LNCAP (cell line): ENCODE measurements around the gene ANKRD49.

Source experiments
- CTCF ChIP-seq: fragments of 450-650 bp; IDR thresholded peaks from 2 replicates; pipeline ENCODE4 v1.5.1; 2017; ENCODE audit warnings: mild to moderate bottlenecking

The ANKRD49 gene

DNA sequence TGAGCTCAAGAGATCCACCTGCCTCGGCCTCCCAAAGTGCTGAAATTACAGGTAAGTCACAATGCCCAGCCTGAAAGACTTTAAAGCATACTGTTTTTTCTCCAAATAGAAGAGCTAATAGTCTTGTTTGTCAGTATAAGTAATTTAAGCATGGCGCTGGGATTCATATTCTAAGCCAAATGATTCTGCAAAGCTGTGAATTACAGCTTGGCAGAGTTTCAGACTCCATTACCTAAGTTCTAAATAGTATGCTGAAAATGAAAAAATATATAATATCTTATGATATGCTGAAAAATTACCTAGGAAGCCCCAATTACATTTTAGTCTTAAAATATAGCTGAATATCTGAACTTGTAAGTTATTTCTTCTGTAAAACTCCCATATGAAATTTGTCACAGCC lies 39.5 kb upstream of the ANKRD49 start:
- TF ChIP-seq CTCF = no peak

DNA sequence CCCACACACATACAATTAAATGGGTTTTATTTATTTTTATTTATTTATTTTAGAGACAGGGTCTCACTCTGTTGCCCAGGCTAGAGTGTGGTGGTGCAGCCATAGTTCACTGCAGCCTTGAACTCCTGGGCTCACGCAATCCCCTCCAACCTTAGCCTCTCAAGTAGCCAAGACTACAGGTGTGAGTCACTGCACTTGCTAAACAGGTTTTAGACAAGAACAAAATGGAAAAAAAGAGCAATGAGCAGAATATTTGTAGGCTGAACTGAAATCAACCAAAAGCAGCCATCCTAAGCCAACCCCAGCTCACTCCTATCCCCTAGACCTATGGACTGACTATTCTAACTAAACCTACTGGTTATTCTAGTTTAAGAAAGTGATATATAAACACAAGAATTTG lies 37.9 kb upstream of the ANKRD49 start:
- no peak for TF ChIP-seq CTCF

GRCh38 chr11:94457118-94458029 lies 36.4 kb upstream of the ANKRD49 start:
- no peak for TF ChIP-seq CTCF

GRCh38 chr11:94459576-94459975 lies 34.2 kb upstream of the ANKRD49 start:
- no peak for TF ChIP-seq CTCF

DNA sequence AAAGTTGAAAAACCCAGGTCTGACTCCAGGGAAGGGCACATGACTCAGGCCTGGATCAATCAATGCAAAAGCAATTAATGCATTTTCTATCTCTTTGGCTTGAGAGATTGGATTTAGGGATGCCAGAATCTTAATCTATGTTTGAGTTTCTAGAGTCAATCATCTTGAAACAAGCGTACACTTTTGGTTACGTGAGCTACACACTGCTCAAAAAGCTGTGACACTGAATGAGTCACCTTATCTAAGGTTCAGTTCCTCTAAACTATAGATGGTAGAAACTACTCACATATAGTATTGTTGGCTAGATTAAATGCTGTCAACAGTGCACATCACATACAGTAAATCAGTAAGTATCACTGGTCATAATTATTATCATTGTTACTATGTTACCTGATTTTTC lies 24.4 kb upstream of the ANKRD49 start:
- no peak for TF ChIP-seq CTCF

DNA sequence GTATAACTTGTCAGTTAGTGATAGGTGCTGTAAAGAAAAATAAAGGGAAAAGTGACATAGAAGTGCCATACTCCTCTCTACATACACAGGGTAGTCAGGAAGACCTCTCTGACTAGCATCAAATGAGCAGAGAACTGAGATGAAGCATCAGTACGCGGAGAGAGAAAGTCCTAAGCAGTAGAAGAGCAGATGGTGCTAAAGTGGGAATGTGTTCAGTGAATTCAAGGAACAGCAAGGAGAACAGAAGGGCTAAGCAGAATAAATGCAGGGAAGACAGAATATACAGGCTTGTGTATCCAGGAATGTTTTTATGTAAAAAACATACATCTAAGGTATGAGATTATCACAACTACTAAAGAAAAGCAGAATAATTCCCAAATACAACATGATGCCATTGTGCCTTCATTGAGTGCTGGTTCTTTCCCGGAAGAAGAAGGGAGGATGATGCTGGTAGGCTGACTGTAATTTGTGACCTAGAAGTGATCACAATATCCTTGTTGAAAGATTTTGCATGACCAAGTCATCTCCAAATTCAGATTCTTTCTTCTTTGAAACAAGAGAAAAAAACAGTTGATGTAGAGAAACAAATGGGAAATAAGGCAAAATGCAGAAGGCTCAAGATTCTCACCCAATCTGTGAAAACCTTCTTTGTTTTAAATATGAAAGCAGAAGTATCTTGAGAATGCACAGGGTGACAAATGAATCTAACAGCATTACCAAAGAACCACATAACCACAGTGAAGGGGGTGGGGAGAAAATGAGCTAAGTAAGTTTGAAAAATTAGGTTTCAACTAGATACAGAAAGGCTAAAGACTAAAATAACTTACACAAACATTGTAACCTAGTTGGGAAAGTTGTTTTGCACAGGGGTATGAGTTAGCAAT lies 20.6 kb upstream of the ANKRD49 start:
- no peak for TF ChIP-seq CTCF

DNA sequence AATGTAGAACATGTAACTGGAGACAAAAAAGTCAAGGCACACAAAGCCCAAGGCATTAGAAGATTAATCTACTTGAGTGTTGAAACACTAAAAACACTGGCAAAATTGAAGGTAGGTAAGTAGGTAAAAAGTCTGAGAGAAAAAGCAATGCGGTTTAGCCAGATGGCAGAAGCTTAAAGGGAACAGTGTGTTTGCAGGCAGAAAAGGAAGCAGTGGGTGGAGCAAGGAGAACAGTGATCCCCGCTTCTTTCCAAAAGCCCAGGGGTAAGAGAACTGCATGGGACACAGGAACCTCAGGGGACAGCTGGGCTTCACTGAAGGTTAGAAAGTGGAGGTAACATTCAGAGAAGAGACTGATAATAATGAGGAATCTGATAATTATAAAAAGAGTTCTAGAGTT lies 16.2 kb upstream of the ANKRD49 start:
- TF ChIP-seq CTCF = no peak
